Heart left ventricle (tissue), 16 donors: Measurements from ENCODE around the gene PRPSAP1. TPM values are rescaled to one million over a fixed set of nuclear protein-coding genes. Genes with fewer than 3 reads are reported as not detected.

ENCODE experiments used
- ATAC-seq, 4 donors: fragments of 200-7000 bp; cut with Tn5 transposase; one replicate each; pipeline ENCODE4 v1.9.1; 2020 to 2022; ENCODE audit warnings: moderate library complexity in 4 of 4, mild to moderate bottlenecking in 3 of 4, moderate number of reproducible peaks in 1 of 4
- DNase-seq, 5 donors: peaks; one replicate each; pipeline ENCODE4 v3.0.0-alpha.2; 2020
- H3K27ac ChIP-seq, 12 donors: fragments of 200-600 bp; sonication (generic) in 4 of 12; one replicate each; pipeline versions ENCODE4 v1.5.0 to v1.8.0; 2016 to 2022; ENCODE audit warnings: mild to moderate bottlenecking in 2 of 12
- H3K27me3 ChIP-seq, 9 donors: fragments of 200-600 bp; sonication (generic) in 2 of 9; one replicate each; pipeline versions ENCODE4 v1.5.1 to v1.8.0; 2016 to 2022; ENCODE audit warnings: mild to moderate bottlenecking in 3 of 9
- H3K36me3 ChIP-seq, 9 donors: fragments of 200-600 bp; sonication (generic) in 2 of 9; one replicate each; pipeline versions ENCODE4 v1.5.0 to v1.8.0; 2018 to 2022; ENCODE audit warnings: mild to moderate bottlenecking in 2 of 9
- H3K4me1 ChIP-seq, 12 donors: fragments of 200-600 bp; sonication (generic) in 4 of 12; one replicate each; pipeline versions ENCODE4 v1.5.0 to v1.8.0; 2016 to 2022; ENCODE audit warnings: mild to moderate bottlenecking in 3 of 12
- H3K4me3 ChIP-seq, 12 donors: fragments of 200-600 bp; sonication (generic) in 4 of 12; one replicate each; pipeline versions ENCODE4 v1.5.0 to v1.8.0; 2017 to 2022; ENCODE audit warnings: mild to moderate bottlenecking in 9 of 12, moderate library complexity in 4 of 12
- H3K9me3 ChIP-seq, 12 donors: fragments of 200-600 bp; sonication (generic) in 4 of 12; one replicate each; pipeline versions ENCODE4 v1.5.0 to v1.8.0; 2016 to 2022; ENCODE audit warnings: mild to moderate bottlenecking in 1 of 12
- CTCF ChIP-seq, 12 donors: fragments of 200-600 bp; sonication (generic) in 4 of 12; IDR thresholded peaks; one replicate each; pipeline versions ENCODE4 v1.5.0 to v1.8.0; 2018 to 2022; ENCODE audit warnings: antibody characterized with exemption in 12 of 12, mild to moderate bottlenecking in 5 of 12
- POLR2A ChIP-seq, 2 donors: fragments of 450-650 bp; IDR thresholded peaks; one replicate each; pipeline ENCODE4 v1.6.1; 2017; ENCODE audit warnings: antibody characterized with exemption in 2 of 2, mild to moderate bottlenecking in 2 of 2, moderate library complexity in 2 of 2
- WGBS, 4 donors: extraction: QIAGEN DNeasy Blood & Tissue Kit in 2 of 4; methylation state at CpG; one replicate each; pipeline versions ENCODE4 v1.1.5 to v1.1.7; 2013 to 2018; 5-methylcytosine and 5-hydroxymethylcytosine counted together
- intact Hi-C, 10 donors: fragments of 100-400 bp; cut with DNase I; formaldehyde crosslinking; loops; one replicate each; pipeline versions ENCODE4 v1.11.1 to v1.14.2; 2022
- polyA plus RNA-seq, 2 donors: library from polyadenylated mRNA; stranded (reverse); fragments of 200-250 nt; gene quantifications; one replicate each; pipeline ENCODE4 v1.2.3, GENCODE V29; 2013
- total RNA-seq, 9 donors: library from RNA; depleted of rRNA in 2 of 9; stranded (reverse); fragments of >200 nt in 2 of 9; fragmentation: NEBNext Ultra II Directional in 3 of 9; extraction: Animal tissue kit (Norgen Biotek cat#: 25700) in 3 of 9; gene quantifications; one replicate each; pipeline versions ENCODE4 v1.1.0 to v1.2.4, GENCODE V29; 2016 to 2023
- donor health status: ischemic (EF 13 %, LVEDD 7.1; RV severe dilation, severe dysfunction).
- donor health status: healthy with polysubstance abuse.
- donor health status: DM: no; HTN: yes; CAD: no.
- donor health status: DM: no; HTN: no; CAD: no.
- donor health status: ischemic (EF 25% LVEDD 6.9; RV normal size, moderate dysfunction).
- donor health status: ischemic (EF 25% LVEDD 5.7; RV mildly dilated, moderate dysfunction).
- donor health status: healthy.
- donor health status: DM: yes; HTN: yes; CAD: no.
- donor health status: ischemic (EF 35%, LVEDD 5.7; RV mildly dilated, moderate dysfunction).
- donor health status: nonischemic (EF 11% LVEDD 7.7; RV severe dilation, severe dysfunction).
- donor health status: DM: yes; HTN: yes; CAD: no.
- donor health status: PGD.
- donor health status: ischemic (EF 29% LVEDD 5.4; RV normal size, mild dysfunction).
- donor health status: nonischemic (EF 23%, LVEDD 6.1; RV moderate dilation, normal function).

The PRPSAP1 gene
- total and polyA plus RNA-seq, 11 donors = 22.7 to 39.7 (median 30.9) TPM

GRCh38 chr17:76394166-76394565, 40.5 kb upstream of the PRPSAP1 start:
- H3K27ac ChIP-seq = no peak overlapping the region
- no peak for ATAC-seq
- H3K27me3 ChIP-seq = no peaks in the 10 kb centered on the region
- no peak for DNase-seq
- TF ChIP-seq CTCF (IDR thresholded peaks at IDR 0.05) = no peak
- TF ChIP-seq POLR2A (IDR thresholded peaks at IDR 0.05) = no peak
- 91 to 95% (median 92%) methylated on average over 10 of the region's 10 CpGs for WGBS, 4 donors
- peaks cover 0 to 15% (median 6%) of the 10 kb centered on the region in 12 donors for H3K4me1 ChIP-seq
- no peak overlapping the region for H3K4me3 ChIP-seq
- no peaks in the 10 kb centered on the region for H3K9me3 ChIP-seq
- H3K36me3 ChIP-seq = peaks cover 0 to 92% (median 84%) of the 10 kb centered on the region in 9 donors
- intact Hi-C loops = no loop called here

- WGBS, 4 donors = 92 to 96% (median 94%) methylated on average over 13 to 21 of the region's 21 CpGs
Observed at GRCh38 chr17:76391200-76391715, 37.5 kb upstream of the PRPSAP1 start.

GRCh38 chr17:76390003-76390421, 36.3 kb upstream of the PRPSAP1 start:
- DNase-seq (no peak), ATAC-seq (no peak)
- H3K4me1 ChIP-seq = peaks cover 0 to 24% (median 16%) of the 10 kb centered on the region in 12 donors
- TF ChIP-seq CTCF (IDR thresholded peaks at IDR 0.05) = no peak
- TF ChIP-seq POLR2A (IDR thresholded peaks at IDR 0.05) = no peak
- no peak overlapping the region for H3K27ac ChIP-seq
- WGBS, 4 donors = 55 to 75% (median 71%) methylated on average over 7 to 11 of the region's 11 CpGs
- no peak overlapping the region for H3K4me3 ChIP-seq
- no peaks in the 10 kb centered on the region for H3K9me3 ChIP-seq
- no peaks in the 10 kb centered on the region for H3K27me3 ChIP-seq
- intact Hi-C loops = no loop called here
- peaks cover 0 to 59% (median 46%) of the 10 kb centered on the region in 9 donors for H3K36me3 ChIP-seq

More at GRCh38 chr17:76391200-76391715, 37.5 kb upstream of the PRPSAP1 start:
- no peaks in the 10 kb centered on the region for H3K9me3 ChIP-seq
- DNase-seq = no peak
- TF ChIP-seq POLR2A (IDR thresholded peaks at IDR 0.05) (no peak), CTCF (IDR thresholded peaks at IDR 0.05) (no peak)
- H3K4me1 ChIP-seq = peaks cover 0 to 12% (median 4%) of the 10 kb centered on the region in 12 donors
- H3K27ac ChIP-seq = no peak overlapping the region
- peaks cover 0 to 71% (median 58%) of the 10 kb centered on the region in 9 donors for H3K36me3 ChIP-seq
- H3K27me3 ChIP-seq = no peaks in the 10 kb centered on the region
- no peak for ATAC-seq
- intact Hi-C loops = no loop called here
- H3K4me3 ChIP-seq = no peak overlapping the region

GRCh38 chr17:76388966-76389888, 35.5 kb upstream of the PRPSAP1 start:
- intact Hi-C loops = loop anchor here in 4 of 10 donors (5.0 kb wide), 2 partner anchors 37 to 82 kb away; partner anchors contain the start of genes PRPSAP1 (in 2 of the 4) and QRICH2 (in 2 of the 4)
- ATAC-seq = no peak
- peaks cover 0 to 51% (median 39%) of the 10 kb centered on the region in 9 donors for H3K36me3 ChIP-seq

More at GRCh38 chr17:76388966-76389888, 35.5 kb upstream of the PRPSAP1 start:
- H3K27me3 ChIP-seq = no peaks in the 10 kb centered on the region
- no peak overlapping the region for H3K4me3 ChIP-seq
- WGBS, 4 donors = 73 to 82% (median 77%) methylated on average over 16 of the region's 16 CpGs
- no peak for DNase-seq
- no peaks in the 10 kb centered on the region for H3K9me3 ChIP-seq
- no peak overlapping the region for H3K27ac ChIP-seq
- peaks cover 0 to 30% (median 20%) of the 10 kb centered on the region in 12 donors for H3K4me1 ChIP-seq
- TF ChIP-seq CTCF (IDR thresholded peaks at IDR 0.05) (peak in 2 of 12 donors; percentile 10 to 13), POLR2A (IDR thresholded peaks at IDR 0.05) (no peak)
